WTC11 (cell line): ENCODE results near the gene RNASE9. TPM values are rescaled to one million over a fixed set of nuclear protein-coding genes. Genes with fewer than 3 reads are reported as not detected.
"Not testable (repeated sequence)": the region's sequence is repeated elsewhere in the genome, so short reads cannot be mapped to it uniquely, and the experiment has no call there.

Experiments used
- ATAC-seq: fragments of 200-7000 bp; cut with Tn5 transposase; 2 replicates; pipeline ENCODE4 v1.10.0; 2021; ENCODE audit warnings: mild to moderate bottlenecking, moderate library complexity
- CTCF ChIA-PET: fragments of 300-600 bp; sonication (Branson Sonifier 250); formaldehyde crosslinking; loops from one replicate; lab custom pipeline; 2021; ENCODE audit warnings: antibody characterized with exemption; lab: Charles Lee
- POLR2A ChIA-PET: fragments of 350-600 bp; sonication (Branson Sonifier 250); formaldehyde crosslinking; loops from one replicate; lab custom pipeline; 2021; ENCODE audit warnings: antibody characterized with exemption; lab: Charles Lee
- DNase-seq: peaks from one replicate; pipeline ENCODE4 v3.0.0; 2021; ENCODE audit warnings: low spot score
- H3K27ac Mint-ChIP-seq: 2 replicates; pipeline ENCODE4 v1.8.0; 2021; ENCODE audit warnings: mixed read lengths
- H3K27me3 Mint-ChIP-seq: 2 replicates; pipeline ENCODE4 v1.8.0; 2021; ENCODE audit warnings: low read depth, mild to moderate bottlenecking, moderate library complexity, mixed read lengths
- H3K36me3 Mint-ChIP-seq: 2 replicates; pipeline ENCODE4 v1.8.0; 2021; ENCODE audit warnings: mixed read lengths
- H3K4me1 Mint-ChIP-seq: 2 replicates; pipeline ENCODE4 v1.8.0; 2022; ENCODE audit warnings: mixed read lengths
- H3K4me3 Mint-ChIP-seq: 2 replicates; pipeline ENCODE4 v1.8.0; 2021; ENCODE audit warnings: mild to moderate bottlenecking, moderate library complexity, mixed read lengths
- H3K9me3 Mint-ChIP-seq: 2 replicates; pipeline ENCODE4 v1.8.0; 2021; ENCODE audit warnings: mixed read lengths
- ARID4B ChIP-seq: sonication (generic); formaldehyde crosslinking; IDR thresholded peaks from 2 replicates; pipeline ENCODE4 v1.8.0; 2023; ENCODE audit warnings: missing genetic modification reagents, mild to moderate bottlenecking, borderline replicate concordance
- CTCF ChIP-seq: fragments of 200-600 bp; IDR thresholded peaks from 2 replicates; pipeline ENCODE4 v1.8.0; 2022; ENCODE audit warnings: antibody characterized with exemption
- E2F5 ChIP-seq: sonication (generic); formaldehyde crosslinking; IDR thresholded peaks from 2 replicates; pipeline ENCODE4 v1.8.1; 2022; ENCODE audit warnings: mild to moderate bottlenecking, moderate library complexity, missing genetic modification reagents
- ESRRA ChIP-seq: sonication (generic); formaldehyde crosslinking; IDR thresholded peaks from 2 replicates; pipeline ENCODE4 v1.8.1; 2022; ENCODE audit warnings: mild to moderate bottlenecking, missing genetic modification reagents, borderline replicate concordance
- HMGXB4 ChIP-seq: sonication (generic); formaldehyde crosslinking; IDR thresholded peaks from 2 replicates; pipeline ENCODE4 v1.8.1; 2023; ENCODE audit warnings: mild to moderate bottlenecking, moderate library complexity, missing genetic modification reagents
- IRF1 ChIP-seq: sonication (generic); formaldehyde crosslinking; IDR thresholded peaks from 2 replicates; pipeline ENCODE4 v1.8.0; 2023; ENCODE audit warnings: missing genetic modification reagents
- MAX ChIP-seq: sonication (generic); formaldehyde crosslinking; IDR thresholded peaks from 2 replicates; pipeline ENCODE4 v1.8.0; 2022; ENCODE audit warnings: mild to moderate bottlenecking, missing genetic modification reagents
- MLX ChIP-seq: sonication (generic); formaldehyde crosslinking; IDR thresholded peaks from 2 replicates; pipeline ENCODE4 v1.8.1; 2023; ENCODE audit warnings: mild to moderate bottlenecking, missing genetic modification reagents, moderate library complexity
- RORB ChIP-seq: fragments of 250-450 bp; sonication (Bioruptor Pico); IDR thresholded peaks from 2 replicates; pipeline ENCODE4 v1.9.0; 2021; ENCODE audit warnings: mild to moderate bottlenecking
- TEAD1 ChIP-seq: sonication (generic); formaldehyde crosslinking; IDR thresholded peaks from 2 replicates; pipeline ENCODE4 v1.8.0; 2022; ENCODE audit warnings: mild to moderate bottlenecking, missing genetic modification reagents
- USF1 ChIP-seq: sonication (generic); formaldehyde crosslinking; IDR thresholded peaks from 2 replicates; pipeline ENCODE4 v1.8.0; 2022; ENCODE audit warnings: mild to moderate bottlenecking, missing genetic modification reagents
- ZNF263 ChIP-seq: sonication (generic); formaldehyde crosslinking; IDR thresholded peaks from 2 replicates; pipeline ENCODE4 v1.8.1; 2022; ENCODE audit warnings: low read depth, mild to moderate bottlenecking, moderate library complexity, missing genetic modification reagents
- ZNF512 ChIP-seq: sonication (generic); formaldehyde crosslinking; IDR thresholded peaks from 2 replicates; pipeline ENCODE4 v1.8.1; 2022; ENCODE audit warnings: missing genetic modification reagents, borderline replicate concordance
- total RNA-seq: library from RNA; stranded (reverse); gene quantifications from 3 replicates; pipeline ENCODE4 v1.2.3, GENCODE V29; 2021

RNASE9 gene
- total RNA-seq, 1 experiment from 2014 or later = not detected

GRCh38 chr14:20508367-20508766 lies 52.5 kb downstream of the RNASE9 start:
- DNase-seq = no peak
- no peak for ATAC-seq
- CTCF ChIA-PET = no interaction called here
- TF ChIP-seq ZNF263 (no peak), RORB (CRISPR knock-in tag) (no peak), MAX (CRISPR knock-in tag) (no peak), TEAD1 (CRISPR knock-in tag) (no peak), E2F5 (no peak), ESRRA (no peak), MLX (no peak), HMGXB4 (CRISPR knock-in tag) (no peak), CTCF (no peak), USF1 (CRISPR knock-in tag) (no peak), ARID4B (no peak), ZNF512 (CRISPR knock-in tag) (no peak), IRF1 (CRISPR knock-in tag) (no peak)
- peaks cover 5% of the 10 kb centered on the region for H3K27me3 Mint-ChIP-seq
- POLR2A ChIA-PET = no interaction called here
- peaks cover 8% of the 10 kb centered on the region for H3K36me3 Mint-ChIP-seq
- H3K27ac Mint-ChIP-seq = no peak overlapping the region
- H3K4me1 Mint-ChIP-seq = peaks cover 11% of the 10 kb centered on the region
- H3K4me3 Mint-ChIP-seq = no peak overlapping the region
- H3K9me3 Mint-ChIP-seq = peaks cover 11% of the 10 kb centered on the region

GRCh38 chr14:20507537-20507936 lies 53.3 kb downstream of the RNASE9 start:
- H3K27me3 Mint-ChIP-seq, CTCF ChIA-PET, POLR2A ChIA-PET, DNase-seq, H3K4me3 Mint-ChIP-seq, H3K4me1 Mint-ChIP-seq, H3K36me3 Mint-ChIP-seq, ATAC-seq, H3K27ac Mint-ChIP-seq: not testable (repeated sequence)
- H3K9me3 Mint-ChIP-seq = peaks cover 11% of the 10 kb centered on the region

- H3K27ac Mint-ChIP-seq, H3K4me1 Mint-ChIP-seq, CTCF ChIA-PET, H3K27me3 Mint-ChIP-seq, POLR2A ChIA-PET, H3K4me3 Mint-ChIP-seq, DNase-seq, H3K36me3 Mint-ChIP-seq, ATAC-seq: not testable (repeated sequence)
- H3K9me3 Mint-ChIP-seq = peaks cover 11% of the 10 kb centered on the region
These were observed 54.1 kb downstream of the RNASE9 start for GRCh38 chr14:20506752-20507151.

- peaks cover 11% of the 10 kb centered on the region for H3K9me3 Mint-ChIP-seq
- H3K36me3 Mint-ChIP-seq, CTCF ChIA-PET, H3K4me1 Mint-ChIP-seq, H3K4me3 Mint-ChIP-seq, H3K27me3 Mint-ChIP-seq, H3K27ac Mint-ChIP-seq, POLR2A ChIA-PET, DNase-seq, ATAC-seq: not testable (repeated sequence)
These were observed 54.6 kb downstream of the RNASE9 start for GRCh38 chr14:20506276-20506675.
